GM23338 (cell line): ENCODE data around the gene ATG9B.

Experiments used
- CREB1 ChIP-seq: fragments of 250-450 bp; sonication (Bioruptor Pico); IDR thresholded peaks from 2 replicates; pipeline ENCODE4 v1.5.0; 2020; ENCODE audit warnings: low read depth, mild to moderate bottlenecking, moderate library complexity
- CTCF ChIP-seq, 2 experiments: fragments of 200-600 bp in 1 of 2; sonication (generic) in 1 of 2; conservative IDR thresholded peaks; 2 replicates each; pipeline versions ENCODE4 v1.5.1 to v1.6.1; 2016 to 2017; ENCODE audit warnings: antibody characterized with exemption in 2 of 2, low read depth in 2 of 2, mild to moderate bottlenecking in 2 of 2, moderate library complexity in 1 of 2
- EZH2 ChIP-seq: fragments of 200-600 bp; sonication (generic); IDR thresholded peaks from one replicate; pipeline ENCODE4 v1.8.0; 2017; ENCODE audit warnings: antibody characterized with exemption, mild to moderate bottlenecking, low read depth; ENCODE audit not compliant: unreplicated experiment
- NANOG ChIP-seq: IDR thresholded peaks from 2 replicates; pipeline ENCODE4 v1.6.1; 2016; ENCODE audit warnings: antibody characterized with exemption, borderline replicate concordance
- POLR2AphosphoS5 ChIP-seq: IDR thresholded peaks from 2 replicates; pipeline ENCODE4 v1.6.1; 2016; ENCODE audit warnings: antibody characterized with exemption, low read depth
- REST ChIP-seq: IDR thresholded peaks from one replicate; pipeline ENCODE4 v1.6.1; 2018; ENCODE audit warnings: antibody characterized with exemption; ENCODE audit not compliant: unreplicated experiment

GRCh38 chr7:151025924-151026671 is 1.8 kb upstream of the ATG9B start:
- TF ChIP-seq CREB1 (CRISPR knock-in tag) (no peak), EZH2 (no peak), CTCF (conservative IDR thresholded peaks at IDR 0.05; ENCODE audit: low read depth in 2 of 2) (no peak), POLR2AphosphoS5 (no peak), REST (no peak), NANOG (no peak)
